Activated CD4-positive, alpha-beta T cell treated with anti-CD3 and anti-CD28 coated beads for 4 hours (primary cell): ENCODE measurements around the gene CACNA2D1.

Source experiments
- DNase-seq, 2 donors: peaks; one replicate each; pipeline ENCODE4 v3.0.0-alpha.2; 2020

The CACNA2D1 gene

GRCh38 chr7:81929386-81929785 is 514.2 kb downstream of the CACNA2D1 start:
- no peak for DNase-seq

- no peak for DNase-seq
Observed at GRCh38 chr7:81926154-81926553, 517.4 kb downstream of the CACNA2D1 start.

DNA sequence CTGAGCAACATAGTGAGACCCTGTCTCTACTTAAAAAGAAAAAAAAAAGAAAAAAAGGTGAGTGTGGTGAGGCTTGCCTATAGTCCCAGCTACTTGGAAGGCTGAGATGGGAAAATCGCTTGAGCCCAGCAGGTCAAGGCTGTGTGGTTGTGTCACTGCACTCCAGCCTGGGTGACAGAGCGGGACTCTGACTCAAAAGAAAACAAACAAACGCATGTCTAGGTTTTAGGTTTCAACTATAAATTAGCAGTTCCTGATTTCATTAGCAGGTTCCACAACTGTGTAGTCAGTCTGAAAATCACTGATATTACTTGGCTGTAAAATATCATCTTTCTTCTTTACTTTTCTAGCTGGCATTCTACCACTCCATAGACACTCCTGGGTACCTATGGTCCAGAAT is 518.0 kb downstream of the CACNA2D1 start:
- DNase-seq = no peak

DNA sequence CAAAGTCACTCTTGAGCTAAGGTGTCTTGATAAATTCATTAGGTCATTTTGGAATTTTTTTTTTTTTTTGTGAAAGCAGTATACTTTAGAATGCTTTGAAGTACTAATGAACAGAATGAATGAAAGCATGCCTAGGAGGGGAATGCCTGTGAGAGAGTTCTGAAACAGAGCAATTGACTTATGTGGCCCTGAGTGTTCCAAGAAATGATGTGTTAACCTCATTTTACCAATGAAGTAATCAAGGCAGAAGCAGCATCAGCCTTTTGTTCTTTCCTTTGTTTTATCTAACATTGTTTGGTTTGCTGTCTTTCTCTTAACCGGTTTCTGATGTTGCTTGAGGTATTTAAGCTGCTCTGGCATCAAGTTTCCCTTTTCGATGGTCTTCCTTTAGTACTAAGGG is 519.1 kb downstream of the CACNA2D1 start:
- DNase-seq = no peak

GRCh38 chr7:81919494-81919893 is 524.1 kb downstream of the CACNA2D1 start:
- DNase-seq = no peak

- DNase-seq = no peak
Observed at GRCh38 chr7:81908220-81908619, 535.4 kb downstream of the CACNA2D1 start.

DNA sequence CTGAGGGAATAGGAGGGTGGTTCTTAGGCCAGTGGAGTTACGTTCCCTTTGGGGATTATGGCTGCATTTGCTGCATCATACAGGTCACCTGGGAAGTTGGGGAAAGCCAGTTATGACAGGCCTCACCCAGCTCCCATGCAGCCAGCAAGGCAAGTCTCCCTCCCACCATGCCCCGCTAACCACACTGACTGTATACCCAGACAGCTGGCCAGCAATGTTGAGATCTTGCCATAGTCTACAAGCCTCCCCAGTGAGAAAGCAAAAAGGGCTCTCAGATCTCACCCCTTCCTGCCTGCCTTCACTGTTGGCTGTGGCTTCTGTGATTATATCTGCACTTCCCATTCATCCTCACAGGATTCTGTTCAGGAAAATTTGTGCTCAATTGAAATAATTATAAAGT is 540.5 kb downstream of the CACNA2D1 start:
- DNase-seq = no peak

- no peak for DNase-seq
Observed at GRCh38 chr7:81902536-81902935, 541.0 kb downstream of the CACNA2D1 start.
